ENCODE results near the gene CACNA1F.

The CACNA1F gene

DNA sequence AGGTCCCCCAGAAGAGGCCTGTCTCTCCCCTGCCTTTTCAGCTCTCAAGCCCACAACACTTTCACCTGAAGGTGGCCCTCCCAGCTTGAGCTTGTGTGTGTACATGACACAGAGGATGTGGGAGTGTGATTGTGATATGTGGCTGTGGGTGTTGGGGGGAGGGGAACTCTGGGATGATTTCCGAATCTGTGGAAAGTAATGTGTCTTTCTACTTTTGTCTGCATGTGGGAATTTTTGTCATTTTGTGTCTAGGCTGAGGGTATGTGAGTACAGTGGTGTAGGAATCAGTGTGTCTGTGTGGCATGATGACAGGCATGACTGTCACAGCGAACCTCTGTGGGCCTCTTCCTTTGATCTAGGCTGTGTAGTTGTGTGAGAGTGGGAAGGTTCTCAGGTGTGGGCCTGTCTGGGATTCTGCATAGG lies 39.6 kb downstream of the CACNA1F start:
- no peak for DNase-seq

DNA sequence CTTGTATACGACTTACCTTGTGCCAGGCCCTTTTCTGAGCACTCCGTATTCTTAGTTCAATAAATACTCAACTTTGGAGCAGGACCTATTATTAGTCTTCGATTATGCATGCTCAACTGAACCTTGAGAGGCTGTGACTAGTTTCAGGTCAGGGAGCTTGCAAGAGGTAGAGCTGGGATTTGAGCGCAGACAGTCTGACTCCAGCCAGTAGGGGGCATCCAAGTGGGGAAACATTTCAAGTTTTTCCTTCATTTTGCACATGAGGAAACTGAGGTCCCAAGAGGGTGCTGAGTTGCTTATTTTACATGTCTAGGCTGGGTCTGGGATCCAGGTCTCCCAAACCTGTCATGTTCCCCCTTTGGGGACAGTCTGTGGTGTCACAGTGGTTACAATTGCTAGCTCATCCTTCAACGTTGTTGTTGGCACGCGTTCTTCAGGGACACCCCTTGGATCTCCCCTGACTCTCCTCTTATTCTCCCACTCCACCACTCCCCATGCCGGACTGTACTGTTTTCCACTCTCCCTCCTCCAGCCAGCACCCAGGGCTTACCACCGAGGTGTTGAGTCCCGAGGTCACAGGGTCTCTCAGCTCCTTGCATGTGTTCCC lies 40.3 kb downstream of the CACNA1F start:
- peak; percentile 17 for DNase-seq

- DNase-seq, result no peak
These were observed 41.5 kb downstream of the CACNA1F start for GRCh38 chrX:49191574-49192011.

- peak; percentile 100 for DNase-seq
These were observed 42.1 kb downstream of the CACNA1F start for GRCh38 chrX:49190821-49191573.

DNA sequence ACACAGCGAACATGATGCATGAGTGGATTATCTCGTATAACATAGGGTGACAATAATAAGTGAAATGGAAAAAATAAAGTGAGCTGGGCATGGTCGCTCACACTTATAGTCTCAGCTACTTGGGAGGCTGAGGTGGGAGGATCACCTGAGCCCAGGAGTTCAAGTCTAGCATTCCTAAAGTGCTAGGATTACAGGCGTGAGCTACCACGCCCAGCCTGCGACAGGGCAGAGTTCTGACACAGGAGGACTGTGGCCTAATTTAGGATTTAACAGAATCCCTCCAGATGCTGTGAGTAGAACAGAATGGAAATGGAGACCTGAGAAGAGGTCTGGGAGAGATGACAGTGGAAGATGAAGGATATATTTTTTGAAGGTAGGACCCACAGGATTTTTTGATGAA lies 43.5 kb downstream of the CACNA1F start:
- DNase-seq, result no peak

DNA sequence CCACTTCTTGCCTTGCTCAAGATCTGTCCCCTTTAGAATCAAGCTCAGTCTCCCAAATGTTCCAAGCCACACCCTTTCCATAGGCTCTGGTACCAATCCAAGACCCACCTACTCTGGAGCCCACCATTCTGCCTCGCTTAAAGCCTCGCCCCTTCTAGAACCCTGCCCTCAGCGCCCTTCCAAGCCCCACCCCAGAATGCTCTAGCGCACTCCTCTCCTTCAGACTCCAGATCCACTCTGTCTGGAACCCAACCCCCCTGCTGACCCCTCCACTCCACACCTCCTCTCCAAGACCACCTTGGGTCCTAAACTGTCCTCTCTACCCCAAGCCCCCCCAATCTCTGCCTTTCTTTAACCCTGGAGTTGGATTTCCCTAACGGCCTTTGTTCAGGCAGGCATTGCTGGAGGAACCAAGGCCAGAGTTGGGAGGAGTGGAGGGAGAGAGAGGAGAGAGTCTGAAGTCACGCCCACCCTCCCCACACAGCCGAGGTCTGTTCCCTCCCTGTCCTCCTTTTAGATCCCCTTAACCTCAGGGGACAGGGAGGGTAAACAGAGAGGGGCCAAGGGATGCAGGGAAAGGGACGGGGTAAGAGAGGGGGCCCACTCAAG lies 44.6 kb downstream of the CACNA1F start:
- no peak for DNase-seq

DNA sequence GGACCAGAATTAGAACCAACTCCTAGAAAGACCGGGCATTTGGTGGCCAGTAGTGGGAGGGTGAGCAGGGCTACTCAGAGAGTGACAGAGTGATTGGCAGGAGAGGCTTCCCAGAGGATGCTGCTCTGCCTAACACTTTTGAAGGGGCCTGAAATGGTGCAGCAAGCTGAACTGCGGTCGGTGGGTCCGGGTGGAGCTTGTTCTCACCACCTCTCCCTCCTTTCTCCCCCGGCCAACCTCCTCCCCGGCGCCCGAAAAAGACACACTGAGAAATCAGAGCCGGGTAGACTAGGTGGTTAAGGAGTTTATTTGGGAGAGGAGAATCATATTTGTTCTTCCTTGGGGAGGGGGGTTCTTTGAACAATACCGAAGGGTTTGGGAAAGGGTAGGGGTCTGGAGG lies 45.6 kb downstream of the CACNA1F start:
- no peak for DNase-seq

DNA sequence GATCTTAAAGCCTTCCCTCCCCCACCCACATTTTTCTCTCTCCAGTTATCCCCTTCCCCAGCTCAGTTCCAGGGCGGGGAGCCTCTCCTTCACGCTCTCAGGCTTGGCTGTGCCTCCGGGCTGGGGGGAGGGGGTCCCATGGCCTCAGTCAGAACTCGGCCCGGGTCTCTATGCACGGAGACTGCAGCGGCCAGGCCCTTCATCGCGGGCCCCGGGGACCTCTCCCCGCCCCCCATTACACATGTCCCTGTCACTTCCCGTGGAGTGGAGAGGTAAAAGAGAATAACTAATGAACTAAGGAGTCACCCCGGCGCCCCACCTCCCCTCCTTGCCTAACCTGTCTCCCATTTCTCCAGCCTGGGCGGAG lies 46.1 kb downstream of the CACNA1F start:
- no peak for DNase-seq

DNA sequence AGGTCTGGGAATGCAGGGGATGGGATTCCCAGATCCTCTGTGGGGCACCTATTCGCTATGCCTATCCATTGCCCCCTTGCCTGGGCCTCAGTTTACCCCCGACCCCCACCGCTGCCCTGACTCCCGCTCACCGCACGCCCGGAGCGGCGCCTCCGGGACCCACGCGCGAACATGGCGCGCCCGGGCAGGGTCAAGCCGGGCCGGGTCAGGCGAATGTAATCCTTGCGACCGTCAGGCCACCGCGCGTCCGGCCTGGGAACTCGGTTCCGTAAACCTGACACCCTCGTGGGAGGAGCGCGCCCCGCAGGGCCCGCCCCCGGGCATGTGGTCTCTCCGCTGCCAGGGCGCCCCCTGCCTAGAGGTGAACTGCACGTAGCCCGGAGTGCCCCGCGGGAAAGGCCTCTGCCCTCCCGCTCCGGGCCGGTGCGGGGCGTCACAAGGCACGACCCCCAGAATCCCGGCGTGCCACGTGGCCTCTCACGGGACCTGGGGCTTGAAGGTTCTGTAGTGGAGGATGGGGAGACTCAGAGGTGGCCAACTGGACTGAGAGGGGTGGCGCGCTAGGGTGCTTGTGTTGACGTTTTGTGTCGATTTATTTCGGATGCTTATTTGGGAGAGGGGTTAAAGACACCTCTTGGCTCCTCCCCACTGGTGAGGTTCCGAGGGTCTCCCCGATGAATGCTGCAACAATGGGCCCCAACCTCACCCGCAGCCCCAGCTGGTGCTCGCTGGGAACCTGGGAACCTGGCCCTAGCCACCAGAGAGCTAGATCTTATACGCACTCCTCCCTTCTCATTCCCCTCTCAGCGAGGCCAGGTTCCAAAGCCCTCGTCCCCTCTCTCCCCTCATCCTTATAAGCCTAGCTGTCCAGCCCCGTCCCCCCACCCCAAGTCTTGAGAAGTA lies 46.8 kb downstream of the CACNA1F start, which contains the start of gene PRICKLE3:
TSS of gene PRICKLE3 (minus strand) at position 249 of the 903 bp plus-strand sequence. CDS start at position 173, 76 bp downstream.
- peak; percentile 72 for DNase-seq

GRCh38 chrX:49184294-49185281 lies 48.6 kb downstream of the CACNA1F start:
- DNase-seq, result peak; percentile 89

- DNase-seq, result no peak
These were observed 49.3 kb downstream of the CACNA1F start for GRCh38 chrX:49183701-49184281.

DNA sequence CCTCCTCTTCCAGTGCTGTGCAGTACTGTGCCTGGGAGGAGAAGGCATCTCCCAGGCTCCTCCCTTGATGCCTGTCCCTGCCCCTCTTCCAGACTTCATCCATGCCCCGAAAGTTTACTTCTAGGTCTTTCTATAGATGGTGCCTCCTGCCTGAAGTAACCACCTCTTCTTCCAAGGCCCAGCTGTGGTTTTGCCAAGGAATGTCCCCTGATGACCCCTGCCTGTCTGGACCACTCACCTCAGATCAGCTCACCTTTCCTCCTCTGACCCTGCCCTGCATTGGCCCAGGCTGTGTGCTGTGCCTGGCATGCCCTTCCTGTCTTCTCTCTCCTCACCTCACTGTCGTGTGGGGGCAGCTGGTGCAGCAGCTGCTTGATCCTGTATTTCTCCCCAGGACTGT lies 53.8 kb downstream of the CACNA1F start:
- DNase-seq, result no peak

DNA sequence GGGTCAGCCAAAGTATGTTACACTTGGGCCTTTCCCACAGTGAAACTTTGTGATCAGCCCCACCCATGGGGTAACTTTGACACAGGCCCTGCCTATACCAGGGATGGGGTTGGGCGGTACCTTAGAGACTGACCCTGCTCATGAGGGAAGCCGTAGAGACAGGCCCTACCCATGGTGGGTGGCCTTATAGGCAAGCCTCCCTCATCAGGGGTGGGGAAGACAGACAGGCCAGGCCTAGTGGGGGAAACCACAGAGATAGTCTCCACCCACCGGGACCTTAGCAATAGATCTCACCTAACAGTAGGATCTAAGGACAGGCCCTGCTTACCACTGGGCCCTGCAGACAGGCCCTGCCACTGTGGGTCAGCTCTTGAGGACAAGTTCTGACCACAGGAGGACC lies 54.6 kb downstream of the CACNA1F start:
- no peak for DNase-seq

DNA sequence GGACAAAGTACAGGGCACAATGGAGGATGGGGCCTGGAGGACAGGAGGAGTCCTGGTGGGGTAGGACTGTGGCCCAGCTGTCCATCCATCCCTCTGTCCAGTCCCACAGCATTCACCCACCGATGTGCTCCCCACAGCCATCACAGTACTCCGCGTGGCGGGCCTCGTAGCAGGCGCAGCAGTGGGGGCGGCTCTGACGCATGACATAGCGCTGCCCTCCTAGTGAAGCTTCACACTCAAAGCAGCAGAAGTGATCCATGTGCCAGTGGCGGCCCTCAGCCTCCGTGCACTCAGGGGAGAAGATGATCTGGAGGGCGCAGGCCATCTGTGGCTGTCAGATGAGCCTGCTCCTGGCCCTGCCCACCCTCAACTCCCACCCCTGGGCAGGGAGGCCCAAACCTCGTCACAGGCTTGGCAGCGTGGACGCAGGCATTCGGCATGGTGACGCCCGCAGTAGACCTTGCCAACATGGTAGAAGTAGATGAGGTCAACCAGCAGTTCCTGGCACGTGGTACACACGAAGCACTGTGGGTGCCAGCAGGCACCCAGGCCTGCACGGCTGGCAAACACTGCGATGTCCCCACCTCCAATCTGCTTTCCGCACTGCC lies 55.2 kb downstream of the CACNA1F start:
- no peak for DNase-seq

- DNase-seq, result no peak
These were observed 55.8 kb downstream of the CACNA1F start for GRCh38 chrX:49177338-49177833.

- no peak for DNase-seq
These were observed 56.5 kb downstream of the CACNA1F start for GRCh38 chrX:49176421-49177326.

DNA sequence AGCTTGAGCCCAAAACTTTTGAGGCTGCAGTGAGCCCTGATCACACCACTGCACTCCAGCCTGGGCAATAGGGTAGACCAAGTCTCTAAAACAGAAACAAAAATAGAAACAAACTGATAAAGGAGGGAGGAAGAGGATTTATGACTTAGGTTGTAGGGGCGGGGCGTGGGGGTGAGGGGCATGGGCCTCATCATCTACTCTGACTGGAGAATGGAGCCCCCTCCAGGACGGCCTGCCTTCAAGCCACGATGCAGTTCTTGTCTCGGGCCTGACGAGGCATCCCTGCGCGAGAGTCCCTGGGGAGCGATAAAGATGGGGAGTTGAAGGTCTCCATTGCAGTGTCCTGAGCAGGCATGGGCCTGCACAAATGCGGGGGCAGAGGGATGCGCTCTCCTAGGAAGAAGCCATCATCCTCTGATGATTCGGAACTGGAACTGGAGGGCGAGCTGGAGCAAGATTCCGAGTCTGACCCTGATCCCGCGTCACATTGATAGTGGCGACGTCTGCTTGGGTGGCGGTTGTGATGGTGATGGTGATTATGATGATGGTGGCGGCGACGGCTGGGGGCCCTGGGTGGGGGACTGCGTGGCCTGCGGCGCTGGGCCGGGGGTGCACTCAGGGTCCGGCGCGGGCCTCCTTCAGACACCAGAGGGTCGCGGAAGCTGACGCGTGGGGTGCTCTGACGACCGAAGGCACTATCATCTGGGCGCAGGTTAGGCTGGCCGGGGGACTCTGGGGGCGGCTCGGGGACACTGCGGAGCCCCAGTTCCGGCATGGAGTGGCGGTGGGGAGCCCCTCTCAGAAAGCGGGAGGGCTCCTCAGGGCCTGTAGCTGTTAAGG lies 57.5 kb downstream of the CACNA1F start:
- no peak for DNase-seq

DNA sequence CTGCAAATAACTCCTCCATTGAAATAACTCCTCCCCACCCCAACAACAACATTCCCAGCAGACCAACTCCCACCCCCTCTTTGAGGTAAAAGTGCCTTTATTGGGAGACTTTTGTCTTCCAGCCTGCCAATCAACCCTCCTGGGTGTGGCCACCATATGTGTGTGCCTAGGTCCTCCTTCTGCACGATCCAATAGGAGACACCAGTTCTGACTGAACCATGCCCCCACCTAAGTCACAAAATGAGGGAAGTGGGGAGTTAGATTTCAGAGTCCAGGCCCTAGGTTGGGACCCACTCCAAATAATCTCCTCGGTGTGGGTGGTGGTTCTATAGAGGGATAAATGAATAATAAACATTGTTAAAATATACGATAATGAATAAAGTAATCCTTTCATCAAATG lies 58.4 kb downstream of the CACNA1F start:
- no peak for DNase-seq
